Iris pigment epithelial cell (primary cell): ENCODE data around the gene OR5H14.
A peak's percentile ranks its signal among the peaks of the same experiment; 100 is the strongest.
"Not testable (repeated sequence)": the region's sequence is repeated elsewhere in the genome, so short reads cannot be mapped to it uniquely, and the experiment has no call there.

Experiments used
- DNase-seq: peaks from one replicate; pipeline ENCODE4 v3.0.0-alpha.2; 2011; ENCODE audit warnings: low read depth

The OR5H14 gene

DNA sequence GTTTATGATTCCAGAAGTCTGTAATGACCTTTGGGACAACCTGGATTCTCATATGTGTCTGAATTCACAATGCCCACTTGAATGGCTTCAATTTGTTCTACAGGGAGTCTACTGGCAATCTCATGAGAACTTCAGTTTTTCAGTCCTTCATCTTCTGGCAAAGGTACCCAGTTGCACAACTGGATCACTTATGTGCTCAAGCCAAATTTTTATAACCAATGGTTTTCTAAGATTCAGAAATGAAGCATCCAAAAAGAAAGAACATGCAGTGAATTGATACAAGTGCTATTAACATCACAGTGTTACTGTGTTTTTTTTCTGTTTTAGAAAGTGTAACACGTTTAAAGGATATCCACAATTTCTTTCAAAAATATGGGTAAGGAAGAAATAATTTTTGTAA lies at the start of gene OR5H14:
Gene OR5H14 (plus strand): TSS at position 301 of the 400 bp plus-strand sequence. CDS start 1,907 bp downstream, outside the sequence.
- no peak for DNase-seq

DNA sequence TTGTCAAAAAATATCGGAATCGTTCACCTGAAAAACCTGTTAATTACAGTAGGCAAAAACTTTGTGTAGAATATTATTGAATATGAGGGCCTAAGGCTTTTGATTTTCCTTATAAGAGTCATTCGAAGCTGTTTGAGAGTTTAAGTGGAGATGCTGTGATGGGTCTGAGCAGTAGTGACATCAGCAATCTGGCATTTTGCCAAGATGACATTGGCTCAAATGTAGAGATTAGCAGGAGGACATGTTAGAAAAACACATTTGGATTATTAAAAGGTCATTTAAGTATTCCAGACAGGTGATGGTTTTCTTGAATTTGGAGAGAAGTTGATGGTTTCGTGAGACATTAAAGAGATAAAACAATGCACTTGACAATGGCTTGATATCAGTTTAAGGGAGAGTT lies 47.4 kb upstream of the OR5H14 start:
- no peak for DNase-seq

GRCh38 chr3:98108162-98108561 lies 39.1 kb upstream of the OR5H14 start:
- no peak for DNase-seq

DNA sequence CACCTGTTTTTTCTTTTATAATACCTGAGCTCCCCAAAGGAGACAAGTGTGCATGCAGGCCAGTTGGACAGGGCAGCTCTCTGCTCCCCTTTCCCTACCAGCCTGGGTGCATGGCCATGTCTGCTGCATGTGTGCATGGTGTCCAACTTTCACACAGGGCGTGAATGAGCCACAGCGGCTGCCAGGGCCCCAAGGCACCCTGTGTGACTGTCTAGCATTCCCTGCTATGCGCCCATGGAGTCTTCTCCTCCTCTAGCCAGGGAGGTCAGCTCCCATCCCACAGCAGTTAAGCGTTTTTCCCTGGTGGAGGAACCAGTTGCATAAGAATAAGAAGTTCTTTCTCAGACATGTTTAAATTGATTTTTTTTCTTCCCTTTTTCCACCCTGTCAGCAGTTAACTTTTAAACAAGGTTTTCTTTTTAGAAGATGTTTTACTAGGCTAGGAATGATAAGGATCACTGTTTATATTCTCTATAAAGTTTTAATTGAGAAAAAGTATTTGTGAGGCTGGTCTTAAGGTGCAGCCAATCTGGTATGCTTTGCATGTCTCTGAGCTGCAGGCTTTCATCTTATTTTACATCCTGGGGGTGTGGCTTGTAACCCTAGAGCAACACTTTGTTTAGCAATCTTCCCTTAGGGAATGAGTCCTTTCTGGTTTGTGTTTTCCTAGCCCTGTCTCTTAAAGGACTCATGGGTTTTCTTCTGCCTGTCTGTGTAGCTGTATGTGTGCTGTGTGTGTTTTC lies 37.3 kb upstream of the OR5H14 start:
- DNase-seq: no peak

GRCh38 chr3:98110550-98110908 lies 36.8 kb upstream of the OR5H14 start:
- DNase-seq: no peak

DNA sequence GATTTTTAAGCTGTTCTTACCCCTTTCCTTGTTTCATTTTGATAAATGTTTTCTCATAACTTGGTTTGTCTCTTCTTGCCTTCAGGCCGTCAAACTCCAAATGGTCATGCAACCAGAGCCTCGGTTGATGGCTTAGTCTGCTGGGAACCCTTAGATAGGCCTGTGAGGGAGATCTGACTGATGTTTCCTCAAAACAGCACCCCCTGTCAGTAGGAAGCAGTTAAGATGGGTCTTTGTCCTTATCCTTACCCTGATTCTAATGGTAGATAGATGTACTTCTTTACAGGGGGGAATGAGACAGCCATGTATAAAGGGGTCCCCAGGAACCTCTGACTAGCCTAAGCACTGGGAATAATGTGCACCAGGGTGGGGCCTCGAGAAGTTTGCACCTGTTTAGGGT lies 33.0 kb upstream of the OR5H14 start:
- DNase-seq: no peak

GRCh38 chr3:98115717-98116116 lies 31.6 kb upstream of the OR5H14 start:
- no peak for DNase-seq

GRCh38 chr3:98130421-98130820 lies 16.9 kb upstream of the OR5H14 start, which contains the start of gene OR5H1:
OR5H1 (plus strand) TSS chr3:98130721; CDS start chr3:98132698, 1,977 bp downstream.
- no peak for DNase-seq

DNA sequence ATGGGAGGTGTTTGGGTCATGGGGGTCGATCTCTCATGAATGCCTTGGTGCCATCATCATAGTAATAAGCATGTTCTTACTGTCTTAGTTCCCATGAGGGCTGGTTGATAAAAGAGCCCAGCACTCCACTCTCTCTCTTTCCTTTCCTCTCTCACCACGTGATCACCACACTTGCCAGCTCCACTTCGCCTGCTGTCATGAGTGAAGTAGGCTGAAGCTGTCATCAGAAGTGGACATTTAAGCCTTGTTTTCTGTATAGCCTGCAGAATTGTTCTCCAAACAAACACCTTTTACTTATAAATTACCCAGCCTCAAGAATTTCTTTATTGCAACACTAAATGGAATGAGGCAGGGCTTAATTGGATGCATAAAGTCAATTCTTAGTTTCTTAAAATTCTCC lies 10.6 kb upstream of the OR5H14 start:
- no peak for DNase-seq

DNA sequence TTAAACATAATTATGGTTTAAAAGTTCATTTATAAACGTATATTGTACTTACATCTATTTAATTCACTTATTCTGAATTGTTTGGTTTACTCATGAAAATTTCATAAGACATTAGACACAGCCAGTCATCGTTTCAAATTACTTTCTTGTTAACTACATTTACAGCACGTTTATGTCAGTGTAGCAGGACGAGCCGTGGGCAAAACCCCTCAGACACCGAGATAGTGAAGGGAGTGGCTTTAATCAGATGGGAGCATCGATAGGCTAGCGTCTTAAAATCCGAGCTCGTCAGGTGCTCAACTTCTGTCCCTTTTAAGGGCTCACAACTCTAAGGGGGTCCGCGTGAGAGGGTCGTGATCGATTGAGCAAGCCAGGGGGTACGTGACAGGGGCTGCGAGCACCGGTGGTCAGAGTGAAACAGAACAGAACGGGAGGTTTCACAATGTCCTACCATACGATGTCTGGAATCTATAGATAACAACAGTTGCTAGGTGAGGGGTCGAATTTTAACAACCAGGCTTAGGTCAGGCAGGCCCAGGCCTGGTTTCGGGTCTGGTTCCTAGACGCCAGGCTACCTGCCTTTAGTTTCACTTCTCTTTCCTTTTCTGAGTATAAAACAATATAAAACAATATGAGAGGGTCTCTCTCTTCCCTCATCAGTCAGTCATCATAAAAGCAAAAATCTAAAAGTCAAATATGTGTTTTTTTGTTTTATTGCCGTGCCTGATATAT lies 9.3 kb upstream of the OR5H14 start:
- DNase-seq: not testable (repeated sequence)

DNA sequence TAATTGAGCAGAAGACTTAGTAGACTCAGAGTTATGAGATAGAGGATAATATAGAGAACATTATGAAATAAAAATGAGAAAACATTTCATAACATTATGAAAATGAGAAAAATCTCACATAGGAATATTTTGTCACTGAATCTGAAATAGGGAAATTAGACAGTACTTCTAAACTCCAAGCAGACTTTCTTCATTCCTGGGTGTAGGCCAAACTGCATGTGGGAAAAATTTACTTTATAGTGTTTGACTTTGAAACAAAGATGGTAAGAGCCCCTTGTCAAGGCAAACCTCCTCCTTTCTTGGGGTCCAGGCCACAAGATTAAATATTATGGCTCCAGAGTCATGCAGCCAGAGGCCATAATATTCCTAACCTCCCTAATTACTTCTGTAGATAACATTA lies 6.7 kb upstream of the OR5H14 start:
- no peak for DNase-seq

GRCh38 chr3:98148751-98149150 lies 1.5 kb downstream of the OR5H14 start:
- DNase-seq: no peak

DNA sequence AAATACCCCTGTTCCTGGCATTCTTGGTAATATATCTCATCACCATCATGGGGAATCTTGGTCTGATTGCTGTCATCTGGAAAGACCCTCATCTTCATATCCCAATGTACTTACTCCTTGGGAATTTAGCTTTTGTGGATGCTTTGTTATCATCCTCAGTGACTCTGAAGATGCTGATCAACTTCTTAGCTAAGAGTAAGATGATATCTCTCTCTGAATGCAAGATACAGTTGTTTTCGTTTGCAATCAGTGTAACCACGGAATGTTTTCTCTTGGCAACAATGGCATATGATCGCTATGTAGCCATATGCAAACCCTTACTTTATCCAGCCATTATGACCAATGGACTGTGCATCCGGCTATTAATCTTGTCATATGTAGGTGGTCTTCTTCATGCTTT lies 2.2 kb downstream of the OR5H14 start:
- not testable (repeated sequence) for DNase-seq

DNA sequence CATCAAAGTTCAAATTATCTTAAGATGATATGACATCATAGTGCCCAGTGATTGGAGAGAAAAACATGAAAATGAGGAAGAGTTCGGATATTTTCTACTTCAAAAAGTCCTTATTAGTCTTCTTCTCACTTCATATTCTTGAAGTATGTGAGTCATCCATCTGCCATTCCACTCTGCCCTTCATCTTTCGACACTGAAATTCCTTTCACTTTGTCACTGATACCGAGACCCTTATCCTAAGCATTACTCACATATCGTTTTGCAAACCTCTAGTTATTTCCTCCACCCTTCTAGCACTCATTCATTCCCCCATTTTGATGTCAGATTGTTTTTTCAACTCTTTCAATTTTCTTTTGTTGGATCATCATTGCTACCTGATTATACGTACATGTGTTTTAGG lies 4.0 kb downstream of the OR5H14 start:
- DNase-seq: peak; percentile 4

DNA sequence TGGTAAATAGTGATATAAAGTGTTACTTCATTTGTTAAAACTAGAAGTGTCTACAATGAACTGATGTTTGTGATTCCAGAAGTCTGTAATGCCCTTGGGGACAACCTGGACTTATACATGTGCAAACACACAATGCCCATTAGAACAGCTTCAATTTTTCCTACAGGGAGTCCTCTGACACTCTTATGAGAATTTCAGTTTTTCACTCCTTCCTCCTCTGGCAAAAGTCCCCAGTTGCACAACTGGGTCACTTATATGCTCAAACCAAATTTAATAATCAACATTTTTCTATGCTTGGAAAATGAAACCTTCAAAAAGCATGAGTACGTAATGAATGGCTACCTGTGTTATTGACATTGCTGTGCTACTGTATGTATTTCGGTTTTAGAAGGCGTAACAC lies 19.1 kb downstream of the OR5H14 start, which contains the start of gene OR5H15:
Gene OR5H15 (plus strand): TSS at position 301 of the 400 bp plus-strand sequence. CDS start 2,004 bp downstream, outside the sequence.
- DNase-seq: no peak

DNA sequence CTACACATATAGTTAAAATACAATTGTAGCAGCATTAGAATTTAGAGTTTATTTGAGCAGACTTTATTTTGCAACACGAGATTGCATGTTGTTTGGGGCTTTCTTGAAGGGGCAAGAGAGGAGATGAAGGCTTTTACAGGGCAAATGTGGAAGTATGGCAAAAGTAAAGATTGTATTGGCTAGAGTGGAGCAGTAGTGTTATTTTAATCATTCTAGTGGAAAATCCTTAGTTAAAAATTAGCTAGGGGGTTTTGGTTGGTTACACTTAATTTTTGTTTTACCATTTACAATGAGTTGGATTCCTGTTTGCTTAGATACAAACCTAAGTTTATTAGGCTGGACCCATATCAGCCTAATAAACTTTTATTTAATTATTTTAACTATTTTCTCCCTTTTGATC lies 23.8 kb downstream of the OR5H14 start:
- DNase-seq: no peak

DNA sequence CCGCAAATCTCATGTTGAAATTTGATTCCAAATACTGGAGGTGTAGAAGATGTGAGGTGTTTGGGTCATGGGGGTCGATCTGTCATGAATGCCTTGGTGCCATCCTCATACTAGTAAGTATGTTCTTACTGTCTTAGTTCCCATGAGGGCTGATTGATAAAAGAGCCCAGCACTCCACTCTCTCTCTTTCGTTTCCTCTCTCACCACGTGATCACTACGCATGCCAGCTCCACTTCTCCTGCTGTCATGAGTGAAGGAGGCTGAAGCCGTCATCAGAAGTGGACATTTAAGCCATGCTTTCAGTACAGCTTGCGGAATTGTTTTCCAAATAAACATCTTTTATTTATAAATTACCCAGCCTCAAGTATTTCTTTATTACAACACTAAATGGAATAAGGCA lies 25.3 kb downstream of the OR5H14 start:
- no peak for DNase-seq

DNA sequence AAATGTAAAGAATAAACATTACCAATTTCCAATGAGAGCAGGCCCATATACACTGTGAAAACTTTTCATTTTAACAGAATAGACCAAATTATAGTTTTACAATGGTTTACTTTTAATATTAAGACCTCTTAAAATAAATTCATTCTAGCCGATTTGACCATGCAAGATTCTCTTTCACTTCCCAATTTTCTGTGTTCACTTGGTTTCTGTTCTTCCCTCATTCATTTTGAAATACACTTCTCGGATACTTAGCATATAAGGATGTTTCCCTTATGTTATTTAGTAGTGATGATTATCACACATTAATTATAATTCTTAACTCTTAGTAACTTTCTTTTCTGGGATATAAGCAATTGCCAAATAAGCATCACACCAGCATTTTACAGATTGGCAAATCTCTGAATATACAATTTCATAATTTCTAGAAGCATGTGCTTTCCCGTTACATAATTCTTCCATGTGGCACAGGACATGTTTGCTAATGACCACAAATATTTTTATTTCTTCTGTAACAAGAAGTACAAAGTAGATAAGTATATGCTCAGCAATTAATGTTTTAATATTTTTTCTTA lies 33.1 kb downstream of the OR5H14 start:
- DNase-seq: no peak

DNA sequence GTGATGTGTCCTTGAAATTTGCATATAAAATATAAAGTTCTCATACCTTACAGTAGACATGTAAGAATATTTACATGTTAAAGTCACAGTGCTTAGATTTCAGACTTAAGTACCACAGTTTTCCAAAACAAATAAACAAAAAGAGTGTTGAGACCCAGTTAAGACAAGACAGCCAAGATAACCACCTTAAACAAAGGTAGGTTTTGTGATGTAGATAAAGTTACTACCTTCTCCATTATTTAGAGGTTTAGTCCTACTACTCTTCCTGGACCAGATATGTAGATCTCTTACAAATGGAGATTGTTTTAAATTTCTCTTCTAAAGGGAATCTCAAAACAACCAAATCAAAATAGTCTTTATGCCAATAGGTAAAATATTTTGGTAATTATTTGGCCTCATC lies 34.9 kb downstream of the OR5H14 start:
- DNase-seq: no peak

DNA sequence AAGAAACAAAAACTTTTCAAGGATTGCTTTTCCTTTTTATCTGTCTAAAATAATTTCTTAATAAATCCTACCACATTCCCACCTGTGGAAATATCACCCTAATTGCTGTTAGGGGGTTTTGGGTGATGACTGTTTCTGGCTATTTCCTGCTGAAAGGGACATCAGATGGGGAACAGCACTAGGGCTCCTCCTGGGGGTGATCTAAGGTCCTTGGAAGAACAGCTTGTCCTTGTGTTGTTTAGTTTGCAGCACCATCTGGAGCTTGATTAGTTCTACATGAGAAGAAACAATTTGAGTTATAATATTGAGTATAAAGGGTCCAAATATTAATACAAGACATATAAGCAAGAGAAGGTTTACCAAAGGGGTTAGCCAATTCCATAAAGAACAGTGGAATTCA lies 37.9 kb downstream of the OR5H14 start:
- no peak for DNase-seq

DNA sequence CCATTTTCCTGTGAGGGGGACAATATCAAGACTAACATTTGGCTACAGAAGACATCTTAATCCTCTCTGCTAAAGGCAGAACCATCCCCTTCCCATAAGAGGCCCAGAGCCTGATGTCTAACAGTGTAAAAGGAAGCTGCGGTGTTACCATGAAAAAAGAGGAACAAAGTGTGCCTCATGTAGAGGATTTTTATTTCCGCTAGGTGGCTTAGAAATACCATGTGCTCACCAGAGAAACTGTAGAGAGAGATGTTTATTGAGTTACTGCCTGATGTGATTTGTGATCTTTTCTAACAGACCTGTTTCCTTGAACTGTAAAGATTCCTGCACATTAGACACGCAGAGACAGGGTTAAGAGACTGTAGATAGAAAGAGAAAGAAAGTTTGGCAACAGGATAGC lies 41.3 kb downstream of the OR5H14 start:
- DNase-seq: peak; percentile 2

GRCh38 chr3:98190911-98191310 lies 43.6 kb downstream of the OR5H14 start:
- not testable (repeated sequence) for DNase-seq

GRCh38 chr3:98196293-98196692 lies 49.0 kb downstream of the OR5H14 start:
- DNase-seq: not testable (repeated sequence)
